HL-60/S4 treated with retinoic acid at 250 ng/mL for 4 days and 3 days (cell line): ENCODE data around the gene CSF1.
"Not testable (repeated sequence)": the region's sequence is repeated elsewhere in the genome, so short reads cannot be mapped to it uniquely, and the experiment has no call there.

Experiments
- in situ Hi-C: fragments of 300-500 bp; cut with MboI; formaldehyde crosslinking; loops from 2 replicates; pipeline ENCODE4 v1.7.0; 2022; ENCODE audit warnings: low sequenced_read_pairs

CSF1 gene

GRCh38 chr1:109910123-109910962 is at the start of gene CSF1:
Gene CSF1 (plus strand): TSS chr1:109910849. CDS start chr1:109911024, 175 bp downstream.
- in situ Hi-C loops, result no loop called here

GRCh38 chr1:109861616-109862015 is 49.0 kb upstream of the CSF1 start:
- in situ Hi-C loops, result not testable (repeated sequence)

GRCh38 chr1:109863667-109864046 is 47.0 kb upstream of the CSF1 start:
- in situ Hi-C loops, result no loop called here

GRCh38 chr1:109864047-109864822 is 46.4 kb upstream of the CSF1 start:
- in situ Hi-C loops, result no loop called here

GRCh38 chr1:109864930-109865612 is 45.6 kb upstream of the CSF1 start:
- in situ Hi-C loops, result no loop called here

GRCh38 chr1:109866071-109866470 is 44.6 kb upstream of the CSF1 start:
- in situ Hi-C loops, result no loop called here

GRCh38 chr1:109873278-109874175 is 37.1 kb upstream of the CSF1 start:
- in situ Hi-C loops, result no loop called here

- in situ Hi-C loops, result no loop called here
These were observed 36.2 kb upstream of the CSF1 start for GRCh38 chr1:109874445-109874844.

- in situ Hi-C loops, result no loop called here
These were observed 34.8 kb upstream of the CSF1 start for GRCh38 chr1:109875874-109876273.

GRCh38 chr1:109876617-109877316 is 33.9 kb upstream of the CSF1 start:
- in situ Hi-C loops, result no loop called here

GRCh38 chr1:109877317-109877771 is 33.3 kb upstream of the CSF1 start:
- in situ Hi-C loops, result no loop called here

GRCh38 chr1:109877776-109878175 is 32.9 kb upstream of the CSF1 start:
- in situ Hi-C loops, result no loop called here

- in situ Hi-C loops, result no loop called here
These were observed 32.0 kb upstream of the CSF1 start for GRCh38 chr1:109878531-109879104.

GRCh38 chr1:109879371-109879770 is 31.3 kb upstream of the CSF1 start:
- in situ Hi-C loops, result not testable (repeated sequence)

- in situ Hi-C loops, result no loop called here
These were observed 30.6 kb upstream of the CSF1 start for GRCh38 chr1:109879881-109880525.

GRCh38 chr1:109880971-109881894 is 29.4 kb upstream of the CSF1 start:
- in situ Hi-C loops, result no loop called here

GRCh38 chr1:109881906-109882287 is 28.8 kb upstream of the CSF1 start:
- in situ Hi-C loops, result no loop called here
